ENCODE results near the gene FBXL14.

The FBXL14 gene

GRCh38 chr12:1523558-1524050 lies 70.8 kb downstream of the FBXL14 start:
- FAIRE-seq: no peak
- DNase-seq (ENCODE audit: insufficient read length, low spot score): no peak
- TF ChIP-seq PAX5 (IDR thresholded peaks at IDR 0.05; ENCODE audit: insufficient read depth, low read length, severe bottlenecking): no peak
- no peak for TF ChIP-seq POLR2A (IDR thresholded peaks at IDR 0.05; ENCODE audit: low read depth, low read length)
- no peak for TF ChIP-seq POLR2AphosphoS5 (IDR thresholded peaks at IDR 0.05; ENCODE audit: low read depth, low read length)

- DNase-seq (ENCODE audit: insufficient read length, low spot score) (no peak), FAIRE-seq (no peak)
Measured at GRCh38 chr12:1523046-1523445, 71.3 kb downstream of the FBXL14 start.

GRCh38 chr12:1519642-1520041 lies 74.7 kb downstream of the FBXL14 start:
- TF ChIP-seq POLR2AphosphoS5 (IDR thresholded peaks at IDR 0.05; ENCODE audit: low read depth, low read length) (no peak), TAF1 (IDR thresholded peaks at IDR 0.05; ENCODE audit: low read depth, low read length) (no peak), SPI1 (IDR thresholded peaks at IDR 0.05; ENCODE audit: low read depth, low read length) (no peak), POU2F2 (IDR thresholded peaks at IDR 0.05; ENCODE audit: low read depth, low read length) (no peak)
- DNase-seq (ENCODE audit: insufficient read length, low spot score): no peak
- no peak for FAIRE-seq

More at GRCh38 chr12:1523046-1523445, 71.3 kb downstream of the FBXL14 start:
- TF ChIP-seq POLR2A (IDR thresholded peaks at IDR 0.05; ENCODE audit: low read depth, low read length): no peak
- TF ChIP-seq POLR2AphosphoS5 (IDR thresholded peaks at IDR 0.05; ENCODE audit: low read depth, low read length): no peak
- no peak for TF ChIP-seq POU2F2 (IDR thresholded peaks at IDR 0.05; ENCODE audit: low read depth, low read length)
- TF ChIP-seq SPI1 (IDR thresholded peaks at IDR 0.05; ENCODE audit: low read depth, low read length): no peak
- no peak for TF ChIP-seq PAX5 (IDR thresholded peaks at IDR 0.05; ENCODE audit: insufficient read depth, low read length, severe bottlenecking)
- no peak for TF ChIP-seq TAF1 (IDR thresholded peaks at IDR 0.05; ENCODE audit: low read depth, low read length)

GRCh38 chr12:1518591-1519516 lies 75.5 kb downstream of the FBXL14 start:
- no peak for FAIRE-seq
- no peak for DNase-seq (ENCODE audit: insufficient read length, low spot score)
- TF ChIP-seq POLR2AphosphoS5 (IDR thresholded peaks at IDR 0.05; ENCODE audit: low read depth, low read length) (no peak), POU2F2 (IDR thresholded peaks at IDR 0.05; ENCODE audit: low read depth, low read length) (no peak), SPI1 (IDR thresholded peaks at IDR 0.05; ENCODE audit: low read depth, low read length) (no peak), POLR2A (IDR thresholded peaks at IDR 0.05; ENCODE audit: low read depth, low read length) (no peak), TAF1 (IDR thresholded peaks at IDR 0.05; ENCODE audit: low read depth, low read length) (no peak), PAX5 (IDR thresholded peaks at IDR 0.05; ENCODE audit: insufficient read depth, low read length, severe bottlenecking) (no peak)

GRCh38 chr12:1517734-1518525 lies 76.5 kb downstream of the FBXL14 start:
- FAIRE-seq (peak; percentile 51), DNase-seq (ENCODE audit: insufficient read length, low spot score) (no peak)

GRCh38 chr12:1517007-1517406 lies 77.4 kb downstream of the FBXL14 start:
- FAIRE-seq (no peak), DNase-seq (ENCODE audit: insufficient read length, low spot score) (no peak)
- TF ChIP-seq SPI1 (IDR thresholded peaks at IDR 0.05; ENCODE audit: low read depth, low read length) (no peak), TAF1 (IDR thresholded peaks at IDR 0.05; ENCODE audit: low read depth, low read length) (no peak), POLR2A (IDR thresholded peaks at IDR 0.05; ENCODE audit: low read depth, low read length) (no peak), POU2F2 (IDR thresholded peaks at IDR 0.05; ENCODE audit: low read depth, low read length) (no peak), POLR2AphosphoS5 (IDR thresholded peaks at IDR 0.05; ENCODE audit: low read depth, low read length) (no peak), PAX5 (IDR thresholded peaks at IDR 0.05; ENCODE audit: insufficient read depth, low read length, severe bottlenecking) (no peak)

More at GRCh38 chr12:1517734-1518525, 76.5 kb downstream of the FBXL14 start:
- TF ChIP-seq POU2F2 (IDR thresholded peaks at IDR 0.05; ENCODE audit: low read depth, low read length): no peak
- TF ChIP-seq PAX5 (IDR thresholded peaks at IDR 0.05; ENCODE audit: insufficient read depth, low read length, severe bottlenecking): no peak
- TF ChIP-seq SPI1 (IDR thresholded peaks at IDR 0.05; ENCODE audit: low read depth, low read length): no peak
- no peak for TF ChIP-seq POLR2A (IDR thresholded peaks at IDR 0.05; ENCODE audit: low read depth, low read length)
- TF ChIP-seq POLR2AphosphoS5 (IDR thresholded peaks at IDR 0.05; ENCODE audit: low read depth, low read length): no peak
- no peak for TF ChIP-seq TAF1 (IDR thresholded peaks at IDR 0.05; ENCODE audit: low read depth, low read length)

Measured in GM12891 (cell line).